Progenitor cell of endocrine pancreas (in vitro differentiated cells): ENCODE measurements around the gene METRN. TPM values are rescaled to one million over a fixed set of nuclear protein-coding genes. Genes with fewer than 3 reads are reported as not detected.

Experiments used
- DNase-seq: peaks from one replicate; pipeline ENCODE4 v3.0.0; 2021; ENCODE audit warnings: low spot score; ENCODE audit not compliant: unreplicated experiment
- H3K27ac Mint-ChIP-seq: 2 replicates; pipeline ENCODE4 v1.8.0; 2021; ENCODE audit warnings: mild to moderate bottlenecking, moderate library complexity, mixed read lengths
- H3K27me3 Mint-ChIP-seq: 2 replicates; pipeline ENCODE4 v1.8.0; 2021; ENCODE audit warnings: mixed read lengths
- H3K36me3 Mint-ChIP-seq: 2 replicates; pipeline ENCODE4 v1.8.0; 2022; ENCODE audit warnings: mixed read lengths; ENCODE audit not compliant: insufficient read depth
- H3K4me1 Mint-ChIP-seq: 2 replicates; pipeline ENCODE4 v1.8.0; 2021; ENCODE audit warnings: low read depth, mixed read lengths
- H3K4me3 Mint-ChIP-seq: 2 replicates; pipeline ENCODE4 v1.8.0; 2021; ENCODE audit warnings: low read depth, mild to moderate bottlenecking, moderate library complexity, mixed read lengths
- H3K9me3 Mint-ChIP-seq: 2 replicates; pipeline ENCODE4 v1.8.0; 2021; ENCODE audit warnings: low read depth, mixed read lengths
- CTCF ChIP-seq: fragments of 200-600 bp; sonication (generic); IDR thresholded peaks from one replicate; pipeline ENCODE4 v1.5.0; 2021; ENCODE audit warnings: antibody characterized with exemption, mild to moderate bottlenecking; ENCODE audit not compliant: unreplicated experiment
- total RNA-seq: library from RNA; stranded (reverse); gene quantifications from 2 replicates; pipeline ENCODE4 v1.2.1, GENCODE V29; 2021

The METRN gene
- total RNA-seq, 1 donor from 2014 or later: 107 TPM

GRCh38 chr16:718389-718788 is 3.5 kb downstream of the METRN start:
- no peak for TF ChIP-seq CTCF
- Mint-ChIP-seq H3K36me3 (no peaks in the 10 kb centered on the region), H3K4me1 (peaks cover 12% of the 10 kb centered on the region), H3K4me3 (no peak overlapping the region), H3K27ac (no peak overlapping the region), H3K9me3 (no peaks in the 10 kb centered on the region), H3K27me3 (no peaks in the 10 kb centered on the region)
- DNase-seq: no peak

GRCh38 chr16:718922-719321 is 4.0 kb downstream of the METRN start:
- no peaks in the 10 kb centered on the region for H3K27me3 Mint-ChIP-seq
- no peak for TF ChIP-seq CTCF
- no peaks in the 10 kb centered on the region for H3K36me3 Mint-ChIP-seq
- no peaks in the 10 kb centered on the region for H3K9me3 Mint-ChIP-seq
- no peak overlapping the region for H3K27ac Mint-ChIP-seq
- no peak for DNase-seq
- peak overlapping the region; percentile 37 for H3K4me3 Mint-ChIP-seq
- peaks cover 12% of the 10 kb centered on the region for H3K4me1 Mint-ChIP-seq

- DNase-seq: no peak
- peaks cover 12% of the 10 kb centered on the region for H3K4me1 Mint-ChIP-seq
- no peaks in the 10 kb centered on the region for H3K36me3 Mint-ChIP-seq
- TF ChIP-seq CTCF: peak; percentile 31
- no peaks in the 10 kb centered on the region for H3K27me3 Mint-ChIP-seq
- peak overlapping the region; percentile 77 for H3K4me3 Mint-ChIP-seq
- no peaks in the 10 kb centered on the region for H3K9me3 Mint-ChIP-seq
- H3K27ac Mint-ChIP-seq: peak overlapping the region; percentile 90
Observed at GRCh38 chr16:719815-720446, 5.0 kb downstream of the METRN start.

GRCh38 chr16:720447-720989 is 5.6 kb downstream of the METRN start:
- H3K27me3 Mint-ChIP-seq: peaks cover 5% of the 10 kb centered on the region
- H3K9me3 Mint-ChIP-seq: no peaks in the 10 kb centered on the region
- H3K4me3 Mint-ChIP-seq: peak overlapping the region; percentile 77
- H3K4me1 Mint-ChIP-seq: peaks cover 12% of the 10 kb centered on the region
- no peak for TF ChIP-seq CTCF
- no peaks in the 10 kb centered on the region for H3K36me3 Mint-ChIP-seq
- no peak for DNase-seq
- H3K27ac Mint-ChIP-seq: peak overlapping the region; percentile 90

GRCh38 chr16:720990-721764 is 6.3 kb downstream of the METRN start, which contains the start of gene ANTKMT:
Gene ANTKMT (plus strand): TSS chr16:721146. CDS start chr16:721275, 129 bp downstream.
- H3K9me3 Mint-ChIP-seq: no peaks in the 10 kb centered on the region
- peaks cover 12% of the 10 kb centered on the region for H3K4me1 Mint-ChIP-seq
- DNase-seq: peak; percentile 81
- H3K27ac Mint-ChIP-seq: peak within 1 kb of the TSS; percentile 90
- peak; percentile 10 for TF ChIP-seq CTCF
- no peaks in the 10 kb centered on the region for H3K36me3 Mint-ChIP-seq
- H3K4me3 Mint-ChIP-seq: peak within 1 kb of the TSS; percentile 77
- peaks cover 11% of the 10 kb centered on the region for H3K27me3 Mint-ChIP-seq
